ENCODE data around the gene C1GALT1. TPM values are rescaled to one million over a fixed set of nuclear protein-coding genes. Genes with fewer than 3 reads are reported as not detected.

Gene C1GALT1
- total RNA-seq, 8 experiments from 2014 or later: 7.3 to 29.2 (median 13.6) TPM

GRCh38 chr7:7212612-7213011 lies 30.3 kb downstream of the C1GALT1 start:
- H3K27ac ChIP-seq: no peak overlapping the region
- 78 to 100% (median 100%) methylated on average over 1 to 2 of the region's 2 CpGs; no CpG with 5 or more reads in 2 of the 10 experiments for WGBS, 10 experiments
- peaks cover 0 to 3% of the 10 kb centered on the region in 2 donors for H3K4me1 ChIP-seq (replicated peaks in 1 of 2)
- no peak overlapping the region for H3K4me3 ChIP-seq
- in situ Hi-C loops (cut with MboI; ENCODE audit: low pct_unique_long_range_greater_than_20kb in 2 of 9, low sequenced_read_pairs in 9 of 9, unreplicated experiment in 9 of 9): no loop called here
- ATAC-seq (replicated peaks in 6 of 8): peak in 1 of 8 experiments; percentile 54

DNA sequence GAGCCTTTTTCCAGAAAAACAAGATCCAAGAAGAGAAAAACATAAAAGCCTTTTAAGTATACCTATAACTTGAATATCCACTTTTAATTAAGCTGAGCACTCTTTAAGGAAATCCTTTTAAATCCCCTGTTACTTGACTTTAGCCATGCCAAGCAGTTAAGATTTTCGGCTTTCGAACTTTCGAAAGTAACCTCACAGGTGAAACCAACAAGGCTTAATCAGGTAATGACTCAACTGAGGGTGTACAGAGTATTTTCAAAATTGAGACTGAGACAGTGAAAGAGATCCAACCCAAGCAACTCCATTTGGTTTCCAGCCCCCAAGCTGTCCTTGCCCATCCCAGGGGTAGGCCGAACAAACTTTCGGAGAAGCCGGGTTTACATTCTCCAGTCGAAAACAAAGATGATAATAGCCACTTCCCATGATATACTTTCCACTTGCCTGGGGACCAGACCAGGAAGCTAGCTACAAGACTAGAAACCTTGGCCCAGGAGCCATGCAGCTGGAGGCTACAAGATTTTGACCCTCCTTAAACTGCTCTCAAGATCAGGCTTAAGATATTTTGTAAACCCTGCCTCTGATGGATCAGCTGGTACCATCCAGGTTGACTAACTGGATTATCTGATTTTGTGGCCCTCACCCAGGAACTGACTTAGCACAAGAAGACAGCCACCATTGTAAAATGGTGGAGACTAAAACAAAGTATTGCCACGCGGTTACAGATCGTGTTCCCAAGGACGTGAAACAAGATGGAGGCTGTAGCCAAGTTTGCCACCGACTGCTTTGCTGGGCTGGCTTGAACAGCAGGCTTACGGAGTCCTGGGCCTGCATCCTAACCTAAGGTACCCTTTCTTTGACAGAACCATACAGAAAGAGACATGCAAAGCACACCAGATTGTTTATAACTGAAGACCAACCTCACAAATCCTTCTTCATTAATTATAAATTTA lies 32.3 kb downstream of the C1GALT1 start:
- 86 to 100% (median 97%) methylated on average over 1 to 13 of the region's 13 CpGs for WGBS, 10 experiments
- no peak overlapping the region for H3K27ac ChIP-seq
- H3K4me1 ChIP-seq (replicated peaks in 1 of 2): peaks cover 0 to 3% of the 10 kb centered on the region in 2 donors
- ATAC-seq (replicated peaks in 6 of 8): no peak
- no peak overlapping the region for H3K4me3 ChIP-seq
- in situ Hi-C loops (cut with MboI; ENCODE audit: low pct_unique_long_range_greater_than_20kb in 2 of 9, low sequenced_read_pairs in 9 of 9, unreplicated experiment in 9 of 9): no loop called here

GRCh38 chr7:7216279-7216678 lies 33.9 kb downstream of the C1GALT1 start:
- Histone ChIP-seq H3K4me3 (no peak overlapping the region), H3K27ac (no peak overlapping the region), H3K4me1 (replicated peaks in 1 of 2) (no peaks in the 10 kb centered on the region)
- in situ Hi-C loops (cut with MboI; ENCODE audit: low pct_unique_long_range_greater_than_20kb in 2 of 9, low sequenced_read_pairs in 9 of 9, unreplicated experiment in 9 of 9): no loop called here
- no peak for ATAC-seq (replicated peaks in 6 of 8)
- WGBS, 10 experiments: 20 to 100% (median 97%) methylated on average over 1 to 5 of the region's 6 CpGs; no CpG with 5 or more reads in 3 of the 10 experiments

DNA sequence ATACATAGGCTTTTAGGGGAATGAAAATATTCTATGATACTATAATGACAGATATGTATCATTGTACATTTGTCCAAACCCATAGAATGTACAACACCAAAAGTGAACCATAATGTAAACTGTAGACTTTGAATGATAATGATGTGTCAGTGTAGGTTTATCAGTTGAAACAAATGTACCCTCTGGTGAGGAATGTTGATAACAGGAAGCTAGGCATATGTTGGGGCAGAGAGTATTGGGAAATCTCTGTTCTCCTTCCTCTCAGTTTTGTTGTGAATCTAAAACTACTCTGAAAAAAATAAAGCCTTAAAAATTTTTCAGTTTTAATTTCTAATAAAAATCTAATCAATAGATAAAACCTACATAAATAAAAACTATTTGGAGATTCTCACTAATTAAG lies 36.9 kb downstream of the C1GALT1 start:
- H3K27ac ChIP-seq: no peak overlapping the region
- ATAC-seq (replicated peaks in 6 of 8): no peak
- no peak overlapping the region for H3K4me3 ChIP-seq
- no peaks in the 10 kb centered on the region for H3K4me1 ChIP-seq (replicated peaks in 1 of 2)
- in situ Hi-C loops (cut with MboI; ENCODE audit: low pct_unique_long_range_greater_than_20kb in 2 of 9, low sequenced_read_pairs in 9 of 9, unreplicated experiment in 9 of 9): no loop called here

DNA sequence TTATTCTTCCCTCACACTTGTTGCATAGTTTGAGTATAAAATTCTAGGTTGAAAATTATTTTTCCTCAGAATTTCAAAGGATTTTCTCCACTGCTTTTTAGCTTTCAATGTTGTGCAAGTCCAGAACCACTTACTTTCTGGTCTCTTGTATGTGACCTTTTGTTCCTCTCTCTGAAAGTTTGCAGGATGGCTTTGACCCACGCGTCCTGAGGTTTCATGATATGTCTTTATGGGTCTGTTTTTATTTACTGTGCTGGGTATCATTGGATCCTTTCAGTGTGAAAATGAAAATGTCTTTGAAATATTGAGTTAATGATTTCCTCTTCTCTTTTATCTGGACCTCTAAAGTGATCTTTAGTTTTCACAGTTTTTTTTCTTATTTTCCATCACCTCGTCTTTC lies 38.5 kb downstream of the C1GALT1 start:
- in situ Hi-C loops (cut with MboI; ENCODE audit: low pct_unique_long_range_greater_than_20kb in 2 of 9, low sequenced_read_pairs in 9 of 9, unreplicated experiment in 9 of 9): no loop called here
- ATAC-seq (replicated peaks in 6 of 8): no peak
- 63 to 95% (median 84%) methylated on average over 1 to 3 of the region's 3 CpGs; no CpG with 5 or more reads in 1 of the 10 experiments for WGBS, 10 experiments
- Histone ChIP-seq H3K27ac (no peak overlapping the region), H3K4me1 (replicated peaks in 1 of 2) (no peaks in the 10 kb centered on the region), H3K4me3 (no peak overlapping the region)

DNA sequence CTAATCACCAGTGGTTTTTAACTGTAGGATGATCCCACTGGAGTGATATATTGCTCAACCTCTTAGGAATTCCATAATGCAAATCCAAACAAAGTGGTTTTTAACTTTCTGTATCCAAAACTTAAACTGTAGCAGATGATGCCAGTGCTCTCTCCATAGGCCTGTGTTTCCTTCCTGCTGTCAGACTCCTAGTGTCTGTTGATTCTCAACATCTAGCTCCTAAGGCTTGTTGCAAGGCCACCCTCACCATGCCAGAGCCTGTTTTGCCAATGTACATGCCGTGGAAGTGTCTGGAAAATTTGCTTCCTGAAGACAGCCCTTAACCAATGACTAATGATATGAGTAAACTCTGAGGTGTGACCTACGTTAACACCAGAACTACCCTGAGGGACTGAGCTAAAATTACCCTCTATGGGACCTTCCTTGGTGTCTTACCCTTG lies 39.3 kb downstream of the C1GALT1 start:
- 0 to 100% (median 100%) methylated on average over 1 to 2 of the region's 2 CpGs; no CpG with 5 or more reads in 5 of the 10 experiments for WGBS, 10 experiments
- peak in 3 of 8 experiments; percentile 32 to 90 (median 90) for ATAC-seq (replicated peaks in 6 of 8)
- in situ Hi-C loops (cut with MboI; ENCODE audit: low pct_unique_long_range_greater_than_20kb in 2 of 9, low sequenced_read_pairs in 9 of 9, unreplicated experiment in 9 of 9): no loop called here

DNA sequence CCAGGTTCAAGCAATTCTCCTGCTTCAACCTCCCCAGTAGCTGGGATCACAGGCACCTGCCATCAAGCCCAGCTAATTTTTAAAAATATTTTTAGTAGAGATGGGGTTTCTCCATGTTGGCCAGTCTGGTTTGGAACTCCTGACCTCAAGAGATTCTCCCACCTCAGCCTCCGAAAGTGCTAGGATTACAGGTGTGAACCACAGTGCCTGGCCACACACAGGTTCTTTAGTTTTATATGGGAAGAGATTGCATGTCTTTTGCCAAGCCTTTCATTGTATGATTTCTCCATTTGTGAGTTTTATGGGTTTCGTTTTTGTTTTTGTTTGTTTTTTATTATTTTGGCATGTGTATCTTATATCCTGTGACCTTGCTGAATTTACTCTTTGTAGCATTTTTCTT lies 40.9 kb downstream of the C1GALT1 start:
- no peak for ATAC-seq (replicated peaks in 6 of 8)
- in situ Hi-C loops (cut with MboI; ENCODE audit: low pct_unique_long_range_greater_than_20kb in 2 of 9, low sequenced_read_pairs in 9 of 9, unreplicated experiment in 9 of 9): no loop called here
- 56 to 100% (median 94%) methylated on average over 1 to 2 of the region's 2 CpGs for WGBS, 10 experiments
- H3K4me1 ChIP-seq (replicated peaks in 1 of 2): no peaks in the 10 kb centered on the region
- H3K27ac ChIP-seq: no peak overlapping the region
- H3K4me3 ChIP-seq: no peak overlapping the region

More for the DNA sequence above, 39.3 kb downstream of the C1GALT1 start:
- Histone ChIP-seq H3K4me3 (no peak overlapping the region), H3K27ac (no peak overlapping the region), H3K4me1 (replicated peaks in 1 of 2) (no peaks in the 10 kb centered on the region)

DNA sequence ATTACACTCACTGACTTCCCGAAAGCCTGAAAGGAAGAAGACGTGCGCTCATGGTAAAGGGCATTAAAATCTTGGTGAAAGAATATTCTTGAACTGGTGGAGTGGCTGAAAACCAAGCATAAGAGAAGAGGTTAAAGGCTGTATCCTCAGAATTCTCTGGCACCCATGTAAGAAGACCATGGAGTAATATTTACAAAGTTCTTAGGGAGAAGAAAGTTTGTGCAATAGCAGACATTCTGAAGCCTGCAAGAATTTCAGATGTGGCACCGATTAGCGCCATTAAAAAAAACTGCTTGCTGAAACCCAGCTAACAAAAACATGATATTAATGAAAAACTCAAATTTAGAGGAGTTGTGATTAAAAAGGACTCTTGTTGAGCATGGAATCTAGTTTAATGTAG lies 44.1 kb downstream of the C1GALT1 start:
- ATAC-seq (replicated peaks in 6 of 8): no peak
- WGBS, 10 experiments: 92 to 100% (median 98%) methylated on average over 2 to 5 of the region's 5 CpGs
- in situ Hi-C loops (cut with MboI; ENCODE audit: low pct_unique_long_range_greater_than_20kb in 2 of 9, low sequenced_read_pairs in 9 of 9, unreplicated experiment in 9 of 9): no loop called here
- H3K4me1 ChIP-seq (replicated peaks in 1 of 2): no peaks in the 10 kb centered on the region
- no peak overlapping the region for H3K27ac ChIP-seq
- no peak overlapping the region for H3K4me3 ChIP-seq

- WGBS, 10 experiments: 0 to 100% (median 71%) methylated on average over 1 to 2 of the region's 2 CpGs; no CpG with 5 or more reads in 1 of the 10 experiments
- Histone ChIP-seq H3K4me3 (no peak overlapping the region), H3K27ac (no peak overlapping the region), H3K4me1 (replicated peaks in 1 of 2) (no peaks in the 10 kb centered on the region)
- in situ Hi-C loops (cut with MboI; ENCODE audit: low pct_unique_long_range_greater_than_20kb in 2 of 9, low sequenced_read_pairs in 9 of 9, unreplicated experiment in 9 of 9): no loop called here
- ATAC-seq (replicated peaks in 6 of 8): no peak
Measured at GRCh38 chr7:7228472-7228871, 46.1 kb downstream of the C1GALT1 start.

DNA sequence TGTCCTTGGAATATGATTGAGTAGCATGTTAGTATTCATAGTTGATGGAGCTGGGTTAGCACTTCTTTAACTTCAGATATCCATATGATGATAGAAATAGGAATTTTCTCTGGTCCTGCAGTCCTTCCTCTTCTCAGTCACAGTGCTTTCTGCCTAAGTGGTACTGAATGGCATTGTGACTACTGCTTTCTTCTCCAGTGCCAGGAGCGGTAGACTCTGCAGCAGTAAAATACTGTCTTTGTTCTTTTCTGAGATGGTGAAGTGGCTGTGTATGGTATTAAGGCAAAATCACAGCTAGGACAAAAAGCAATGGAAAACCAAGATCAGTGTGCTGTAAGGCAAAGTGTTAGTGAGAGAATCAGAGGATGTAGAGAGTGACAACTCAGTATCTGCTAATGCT lies 46.6 kb downstream of the C1GALT1 start:
- peak in 4 of 8 experiments; percentile 28 to 33 (median 30) for ATAC-seq (replicated peaks in 6 of 8)
- no peak overlapping the region for H3K4me3 ChIP-seq
- H3K4me1 ChIP-seq (replicated peaks in 1 of 2): no peaks in the 10 kb centered on the region
- in situ Hi-C loops (cut with MboI; ENCODE audit: low pct_unique_long_range_greater_than_20kb in 2 of 9, low sequenced_read_pairs in 9 of 9, unreplicated experiment in 9 of 9): no loop called here
- H3K27ac ChIP-seq: no peak overlapping the region
- 86 to 100% (median 100%) methylated on average over 1 of the region's 1 CpG; no CpG with 5 or more reads in 7 of the 10 experiments for WGBS, 10 experiments

- in situ Hi-C loops (cut with MboI; ENCODE audit: low pct_unique_long_range_greater_than_20kb in 2 of 9, low sequenced_read_pairs in 9 of 9, unreplicated experiment in 9 of 9): no loop called here
- ATAC-seq (replicated peaks in 6 of 8): no peak
- Histone ChIP-seq H3K4me3 (no peak overlapping the region), H3K27ac (no peak overlapping the region), H3K4me1 (replicated peaks in 1 of 2) (no peaks in the 10 kb centered on the region)
- 90 to 100% (median 100%) methylated on average over 1 of the region's 1 CpG; no CpG with 5 or more reads in 1 of the 10 experiments for WGBS, 10 experiments
Measured at GRCh38 chr7:7231000-7231399, 48.7 kb downstream of the C1GALT1 start.

GRCh38 chr7:7231865-7232264 lies 49.5 kb downstream of the C1GALT1 start:
- 92 to 100% (median 100%) methylated on average over 1 to 3 of the region's 3 CpGs for WGBS, 10 experiments
- no peaks in the 10 kb centered on the region for H3K4me1 ChIP-seq (replicated peaks in 1 of 2)
- in situ Hi-C loops (cut with MboI; ENCODE audit: low pct_unique_long_range_greater_than_20kb in 2 of 9, low sequenced_read_pairs in 9 of 9, unreplicated experiment in 9 of 9): no loop called here
- H3K4me3 ChIP-seq: no peak overlapping the region
- no peak for ATAC-seq (replicated peaks in 6 of 8)
- no peak overlapping the region for H3K27ac ChIP-seq

- no peak for ATAC-seq (replicated peaks in 6 of 8)
- Histone ChIP-seq H3K4me1 (replicated peaks in 1 of 2) (peaks cover 6 to 9% of the 10 kb centered on the region in 2 donors), H3K27ac (no peak overlapping the region), H3K4me3 (no peak overlapping the region)
- WGBS, 10 experiments: 71 to 93% (median 83%) methylated on average over 1 to 3 of the region's 3 CpGs; no CpG with 5 or more reads in 3 of the 10 experiments
- in situ Hi-C loops (cut with MboI; ENCODE audit: low pct_unique_long_range_greater_than_20kb in 2 of 9, low sequenced_read_pairs in 9 of 9, unreplicated experiment in 9 of 9): no loop called here
Measured at GRCh38 chr7:7235347-7235746, 53.0 kb downstream of the C1GALT1 start.
